Retinal pigment epithelial cell (primary cell): ENCODE measurements around the gene EFCAB9.

Source experiments
- DNase-seq: peaks from one replicate; pipeline ENCODE4 v3.0.0-alpha.2; 2010; ENCODE audit warnings: low read depth
- H3K4me3 ChIP-seq: 2 replicates; pipeline ENCODE4 v1.5.1; 2011; ENCODE audit warnings: mild to moderate bottlenecking, low read length, control low read depth, moderate library complexity
- CTCF ChIP-seq: conservative IDR thresholded peaks from 2 replicates; pipeline ENCODE4 v1.5.1; 2011; ENCODE audit warnings: low read depth, low read length, control low read depth, inconsistent platforms

Gene EFCAB9

GRCh38 chr5:172166030-172166826 lies 27.7 kb upstream of the EFCAB9 start:
- no peak overlapping the region for H3K4me3 ChIP-seq
- DNase-seq, result no peak
- no peak for TF ChIP-seq CTCF

- no peak for DNase-seq
- no peak overlapping the region for H3K4me3 ChIP-seq
- TF ChIP-seq CTCF, result no peak
Measured at GRCh38 chr5:172167895-172168294, 26.1 kb upstream of the EFCAB9 start.

GRCh38 chr5:172168311-172168710 lies 25.7 kb upstream of the EFCAB9 start:
- TF ChIP-seq CTCF, result no peak
- H3K4me3 ChIP-seq, result no peak overlapping the region
- no peak for DNase-seq

GRCh38 chr5:172169216-172169615 lies 24.8 kb upstream of the EFCAB9 start:
- DNase-seq, result no peak
- no peak overlapping the region for H3K4me3 ChIP-seq
- no peak for TF ChIP-seq CTCF

- no peak overlapping the region for H3K4me3 ChIP-seq
- TF ChIP-seq CTCF, result no peak
- no peak for DNase-seq
Measured at GRCh38 chr5:172170251-172170701, 23.7 kb upstream of the EFCAB9 start.

- no peak for TF ChIP-seq CTCF
- DNase-seq, result no peak
- H3K4me3 ChIP-seq, result no peak overlapping the region
Measured at GRCh38 chr5:172171118-172171517, 22.9 kb upstream of the EFCAB9 start.

- no peak for DNase-seq
- H3K4me3 ChIP-seq, result no peak overlapping the region
- TF ChIP-seq CTCF, result no peak
Measured at GRCh38 chr5:172172912-172173563, 20.9 kb upstream of the EFCAB9 start.
